Panc1 (cell line): ENCODE results near the gene COL6A1.

Source experiments
- CTCF ChIP-seq: fragments of 450-650 bp; IDR thresholded peaks from 2 replicates; pipeline ENCODE4 v1.5.1; 2017; ENCODE audit warnings: mild to moderate bottlenecking
- POLR2AphosphoS5 ChIP-seq: IDR thresholded peaks from 2 replicates; pipeline ENCODE4 v1.6.1; 2012; ENCODE audit warnings: mild to moderate bottlenecking, low read depth, low read length, moderate library complexity
- REST ChIP-seq, 2 experiments: IDR thresholded peaks; 2 replicates each; pipeline ENCODE4 v1.6.1; 2011 to 2012; ENCODE audit warnings: low read depth in 2 of 2, control low read depth in 1 of 2, low read length in 1 of 2, mild to moderate bottlenecking in 1 of 2, moderate library complexity in 1 of 2; ENCODE audit not compliant: insufficient read depth in 1 of 2
- SIN3A ChIP-seq: IDR thresholded peaks from 2 replicates; pipeline ENCODE4 v1.6.1; 2012; ENCODE audit warnings: low read depth, mild to moderate bottlenecking, low read length, moderate library complexity, borderline replicate concordance; ENCODE audit not compliant: insufficient read depth

GRCh38 chr21:46048926-46049889 is 67.6 kb downstream of the COL6A1 start:
- no peak for TF ChIP-seq POLR2AphosphoS5
- no peak for TF ChIP-seq CTCF
- no peak for TF ChIP-seq SIN3A
- no peak for TF ChIP-seq REST (IDR thresholded peaks at IDR 0.05; ENCODE audit: insufficient read depth in 1 of 2, low read depth in 2 of 2, low read length in 1 of 2)
